SK-N-MC (cell line): ENCODE results near the gene TWNK.

Experiments
- EZH2 ChIP-seq: fragments of 200-600 bp; sonication (generic); IDR thresholded peaks from one replicate; pipeline ENCODE4 v1.6.1; 2017; ENCODE audit warnings: antibody characterized with exemption
- FOXP2 ChIP-seq: optimal IDR thresholded peaks from 2 replicates; pipeline ENCODE3; 2011; ENCODE audit warnings: mild to moderate bottlenecking, moderate library complexity; ENCODE audit not compliant: insufficient read depth; ENCODE audit errors: extremely low read length, control extremely low read depth
- POLR2AphosphoS5 ChIP-seq: IDR thresholded peaks from 2 replicates; pipeline ENCODE4 v1.6.1; 2012; ENCODE audit warnings: mild to moderate bottlenecking, low read depth, low read length, borderline replicate concordance

- TF ChIP-seq EZH2 (no peak), POLR2AphosphoS5 (no peak), FOXP2 (no peak)
Measured at GRCh38 chr10:100978121-100978900, 9.0 kb upstream of the TWNK start.
